ENCODE data around the gene GCSH.

DNA sequence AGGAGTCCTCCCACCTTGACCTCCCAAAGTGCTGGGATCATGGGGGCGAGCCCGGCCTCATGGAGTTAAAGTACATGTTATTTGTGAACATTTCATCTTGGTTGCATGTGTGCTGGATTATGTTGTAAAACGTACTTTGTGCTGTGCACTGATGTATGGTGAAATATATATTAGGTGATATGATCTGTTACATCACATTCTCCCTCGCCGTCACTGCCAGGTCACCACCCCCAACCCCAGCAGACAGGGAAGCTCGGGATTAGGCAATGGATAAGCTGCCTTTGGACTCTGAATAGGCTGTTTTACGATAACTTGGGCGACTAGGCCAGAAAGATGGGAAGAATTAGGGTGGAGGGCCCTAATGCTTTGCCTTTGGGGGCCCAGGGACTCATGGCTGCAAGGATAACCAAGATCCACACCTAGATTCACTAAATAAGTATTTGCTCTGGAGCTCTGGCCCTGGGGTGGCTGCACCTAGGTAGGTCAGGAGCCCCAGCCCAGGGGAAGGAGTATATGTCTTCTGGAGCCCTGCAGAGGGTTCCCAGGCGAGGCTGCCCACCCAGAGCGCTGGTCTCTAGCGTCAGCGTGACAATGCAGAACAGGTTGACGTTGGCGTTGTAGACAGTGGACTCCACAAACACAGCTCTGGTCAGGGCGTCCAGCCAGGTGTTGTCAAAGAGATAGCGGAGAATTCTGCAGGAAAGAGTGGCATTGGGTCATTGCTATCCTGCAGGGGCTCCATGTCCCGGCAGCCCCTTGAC is 27.1 kb upstream of the GCSH start:
- TF ChIP-seq REPIN1 (CRISPR knock-in tag; IDR thresholded peaks at IDR 0.05; ENCODE audit: borderline replicate concordance, low read depth) (no peak), TEAD2 (CRISPR knock-in tag; IDR thresholded peaks at IDR 0.05) (no peak), U2AF1 (optimal IDR thresholded peaks at IDR 0.05; ENCODE audit: low read depth, low read length) (no peak), ZBTB44 (CRISPR knock-in tag; IDR thresholded peaks at IDR 0.05) (no peak), ZNF383 (CRISPR knock-in tag; IDR thresholded peaks at IDR 0.05; ENCODE audit: borderline replicate concordance) (no peak)
